GM20000 (cell line): ENCODE data around the gene TSPAN4.

Experiments used
- DNase-seq: peaks from one replicate; pipeline ENCODE4 v3.0.0; 2012; ENCODE audit warnings: low spot score
- CTCF ChIP-seq: IDR thresholded peaks from 2 replicates; pipeline ENCODE4 v1.5.1; 2012; ENCODE audit warnings: mild to moderate bottlenecking, control low read depth; ENCODE audit errors: extremely low read depth, missing control alignments

The TSPAN4 gene

GRCh38 chr11:802018-802617, 40.5 kb upstream of the TSPAN4 start:
- no peak for DNase-seq
- no peak for TF ChIP-seq CTCF

GRCh38 chr11:802693-803466, 39.8 kb upstream of the TSPAN4 start:
- DNase-seq = no peak
- no peak for TF ChIP-seq CTCF

- no peak for TF ChIP-seq CTCF
- no peak for DNase-seq
These were observed 39.2 kb upstream of the TSPAN4 start for GRCh38 chr11:803467-803742.

- no peak for DNase-seq
- no peak for TF ChIP-seq CTCF
These were observed 38.7 kb upstream of the TSPAN4 start for GRCh38 chr11:803770-804598.

GRCh38 chr11:804599-804964, 38.1 kb upstream of the TSPAN4 start:
- no peak for DNase-seq
- TF ChIP-seq CTCF = no peak

- no peak for TF ChIP-seq CTCF
- DNase-seq = no peak
These were observed 34.0 kb upstream of the TSPAN4 start for GRCh38 chr11:808427-809286.
